Smooth muscle cell of the brain vasculature (primary cell): ENCODE results near the gene AP5M1.
"Not testable (repeated sequence)": the region's sequence is repeated elsewhere in the genome, so short reads cannot be mapped to it uniquely, and the experiment has no call there.

ENCODE experiments used
- DNase-seq: peaks from one replicate; pipeline ENCODE4 v3.0.0-alpha.2; 2012; ENCODE audit warnings: low read depth, low spot score

Gene AP5M1

GRCh38 chr14:57268161-57269069 is at the start of gene AP5M1, which contains the start of gene EXOC5:
AP5M1 (plus strand) TSS chr14:57268971; CDS start chr14:57269315, 344 bp downstream.
EXOC5 (minus strand) TSS chr14:57268905; CDS start chr14:57268648, 257 bp downstream.
- peak; percentile 76 for DNase-seq

GRCh38 chr14:57221931-57222330 is 46.8 kb upstream of the AP5M1 start:
- no peak for DNase-seq

- DNase-seq = no peak
Measured at GRCh38 chr14:57227083-57227482, 41.7 kb upstream of the AP5M1 start.

GRCh38 chr14:57228320-57228719 is 40.5 kb upstream of the AP5M1 start:
- not testable (repeated sequence) for DNase-seq

GRCh38 chr14:57232006-57232405 is 36.8 kb upstream of the AP5M1 start:
- no peak for DNase-seq

- not testable (repeated sequence) for DNase-seq
Measured at GRCh38 chr14:57240115-57240514, 28.7 kb upstream of the AP5M1 start.

- DNase-seq = no peak
Measured at GRCh38 chr14:57243320-57243719, 25.5 kb upstream of the AP5M1 start.

GRCh38 chr14:57244106-57244505 is 24.7 kb upstream of the AP5M1 start:
- DNase-seq = no peak

- DNase-seq = no peak
Measured at GRCh38 chr14:57245941-57246340, 22.8 kb upstream of the AP5M1 start.

GRCh38 chr14:57246933-57247657 is 21.7 kb upstream of the AP5M1 start:
- DNase-seq = no peak

- DNase-seq = no peak
Measured at GRCh38 chr14:57254884-57255283, 13.9 kb upstream of the AP5M1 start.

GRCh38 chr14:57258221-57258620 is 10.6 kb upstream of the AP5M1 start:
- DNase-seq = not testable (repeated sequence)

- no peak for DNase-seq
Measured at GRCh38 chr14:57259672-57260071, 9.1 kb upstream of the AP5M1 start.

GRCh38 chr14:57261604-57262003 is 7.2 kb upstream of the AP5M1 start:
- DNase-seq = no peak

GRCh38 chr14:57262117-57262516 is 6.7 kb upstream of the AP5M1 start:
- no peak for DNase-seq

GRCh38 chr14:57266065-57266464 is 2.7 kb upstream of the AP5M1 start:
- no peak for DNase-seq

- DNase-seq = no peak
Measured at GRCh38 chr14:57273236-57273635, 4.5 kb downstream of the AP5M1 start.

GRCh38 chr14:57274551-57274950 is 5.8 kb downstream of the AP5M1 start:
- DNase-seq = no peak

- DNase-seq = no peak
Measured at GRCh38 chr14:57275023-57275664, 6.4 kb downstream of the AP5M1 start.

- no peak for DNase-seq
Measured at GRCh38 chr14:57277062-57277461, 8.3 kb downstream of the AP5M1 start.

- DNase-seq = no peak
Measured at GRCh38 chr14:57287745-57288144, 19.0 kb downstream of the AP5M1 start.

- DNase-seq = no peak
Measured at GRCh38 chr14:57290751-57291150, 22.0 kb downstream of the AP5M1 start.
